ENCODE data around the gene TMEM127. TPM values are rescaled to one million over a fixed set of nuclear protein-coding genes. Genes with fewer than 3 reads are reported as not detected.

The TMEM127 gene
- total and polyA plus RNA-seq, 2 donors (not counting 1 experiment from before 2014, with no cell fraction given) = 21.5 to 48.0 TPM

- Histone ChIP-seq H3K27me3 (replicated peaks in 1 of 4; ENCODE audit: control extremely low read depth in 1 of 4, control insufficient read depth in 3 of 4, insufficient read depth in 4 of 4, low read length in 3 of 4) (no peaks in the 10 kb centered on the region), H2AFZ (ENCODE audit: insufficient read depth, low read depth, low read length, poor library complexity, severe bottlenecking) (no peak overlapping the region), H3K36me3 (replicated peaks in 1 of 2; ENCODE audit: control extremely low read depth in 1 of 2, control insufficient read depth in 1 of 2, extremely low read depth in 1 of 2, insufficient read depth in 2 of 2, low read length in 1 of 2) (peaks cover 8 to 73% of the 10 kb centered on the region in 2 experiments), H3K9ac (ENCODE audit: low read length) (no peak overlapping the region), H3K79me2 (ENCODE audit: control insufficient read depth, insufficient read depth, low read length) (no peaks in the 10 kb centered on the region), H3K4me3 (ENCODE audit: control extremely low read depth in 1 of 5, extremely low read depth in 1 of 5, insufficient read depth in 1 of 5, low read depth in 2 of 5, low read length in 4 of 5) (no peak overlapping the region), H3K4me1 (ENCODE audit: control insufficient read depth in 2 of 2, insufficient read depth in 2 of 2, low read length in 2 of 2) (no peaks in the 10 kb centered on the region), H3K9me3 (ENCODE audit: control extremely low read depth in 1 of 3, control insufficient read depth in 2 of 3, insufficient read depth in 1 of 3, low read length in 2 of 3) (no peaks in the 10 kb centered on the region), H3K27ac (ENCODE audit: low read length in 2 of 2) (no peak overlapping the region), H4K20me1 (ENCODE audit: control insufficient read depth, insufficient read depth, low read length, poor library complexity, severe bottlenecking) (no peaks in the 10 kb centered on the region), H3K4me2 (replicated peaks; ENCODE audit: low read depth, low read length, poor library complexity, severe bottlenecking) (no peak overlapping the region)
- POLR2A ChIA-PET = interaction anchor here (0.6 to 0.7 kb wide), 2 partner anchors 34 to 49 kb away, joined by 3 to 4 read pairs; no protein-coding TSS in a partner anchor
- no peaks in the 10 kb centered on the region for H3K9me3 Mint-ChIP-seq (ENCODE audit: insufficient read depth)
- ATAC-seq (ENCODE audit: low read depth) (no peak), DNase-seq (no peak)
- no peaks in the 10 kb centered on the region for H3K27me3 Mint-ChIP-seq
- H3K4me3 Mint-ChIP-seq = no peak overlapping the region
- H3K27ac Mint-ChIP-seq = no peak overlapping the region
- CTCF ChIA-PET = interaction anchor here (1.1 to 1.7 kb wide), 4 partner anchors 40 to 280 kb away, joined by 3 to 5 read pairs (median 4); no protein-coding TSS in a partner anchor
- intact Hi-C loops (cut with micrococcal nuclease) = no loop called here
- no peaks in the 10 kb centered on the region for H3K4me1 Mint-ChIP-seq
- no CpG with 5 or more reads among the region's 3 CpGs for WGBS (ENCODE audit: insufficient coverage)
- TF ChIP-seq EZH2 (IDR thresholded peaks at IDR 0.05; ENCODE audit: borderline replicate concordance, insufficient read depth, low read depth, low read length, poor library complexity, severe bottlenecking) = no peak
- TF ChIP-seq CTCF (IDR thresholded peaks at IDR 0.05) = no peak
These were observed 8.0 kb upstream of the TMEM127 start for GRCh38 chr2:96273763-96274162.

DNA sequence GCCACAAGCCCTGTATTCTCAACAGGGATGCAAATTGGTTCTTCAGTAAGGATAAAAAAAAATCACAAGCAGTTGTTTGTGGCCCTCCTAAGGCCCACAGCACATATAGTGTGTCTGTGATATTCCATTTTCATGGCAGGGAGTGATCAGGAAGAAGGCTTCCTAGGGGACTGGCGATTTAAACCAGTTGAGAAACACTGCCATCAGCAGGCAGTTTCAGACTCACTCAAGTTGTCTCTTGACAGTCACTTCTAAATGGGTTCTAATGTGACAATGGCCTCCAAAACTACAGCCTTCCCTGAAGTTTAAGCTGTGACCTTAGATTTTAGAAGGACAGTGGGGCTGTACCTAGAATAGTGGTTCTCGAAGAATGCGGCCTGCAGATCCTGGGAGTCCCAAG is 6.2 kb upstream of the TMEM127 start:
- ChIA-PET POLR2A (no interaction called here), CTCF (no interaction called here)

More for the DNA sequence above, 6.2 kb upstream of the TMEM127 start:
- H3K9me3 Mint-ChIP-seq (ENCODE audit: insufficient read depth) = no peaks in the 10 kb centered on the region
- no peak overlapping the region for H3K27ac Mint-ChIP-seq
- intact Hi-C loops (cut with micrococcal nuclease) = no loop called here
- H3K9me3 ChIP-seq (ENCODE audit: control extremely low read depth in 1 of 3, control insufficient read depth in 2 of 3, insufficient read depth in 1 of 3, low read length in 2 of 3) = no peaks in the 10 kb centered on the region
- TF ChIP-seq CTCF (IDR thresholded peaks at IDR 0.05) = no peak
- no peak for TF ChIP-seq EZH2 (IDR thresholded peaks at IDR 0.05; ENCODE audit: borderline replicate concordance, insufficient read depth, low read depth, low read length, poor library complexity, severe bottlenecking)
- no peaks in the 10 kb centered on the region for H4K20me1 ChIP-seq (ENCODE audit: control insufficient read depth, insufficient read depth, low read length, poor library complexity, severe bottlenecking)
- H3K9ac ChIP-seq (ENCODE audit: low read length) = no peak overlapping the region
- H3K4me3 ChIP-seq (ENCODE audit: control extremely low read depth in 1 of 5, extremely low read depth in 1 of 5, insufficient read depth in 1 of 5, low read depth in 2 of 5, low read length in 4 of 5) = no peak overlapping the region
- peaks cover 5% of the 10 kb centered on the region for H3K4me1 Mint-ChIP-seq
- peaks cover 3 to 7% of the 10 kb centered on the region in 2 donors for H3K4me1 ChIP-seq (ENCODE audit: control insufficient read depth in 2 of 2, insufficient read depth in 2 of 2, low read length in 2 of 2)
- no peak overlapping the region for H2AFZ ChIP-seq (ENCODE audit: insufficient read depth, low read depth, low read length, poor library complexity, severe bottlenecking)
- H3K79me2 ChIP-seq (ENCODE audit: control insufficient read depth, insufficient read depth, low read length) = peaks cover 8% of the 10 kb centered on the region
- peaks cover 13 to 69% of the 10 kb centered on the region in 2 experiments for H3K36me3 ChIP-seq (replicated peaks in 1 of 2; ENCODE audit: control extremely low read depth in 1 of 2, control insufficient read depth in 1 of 2, extremely low read depth in 1 of 2, insufficient read depth in 2 of 2, low read length in 1 of 2)
- H3K27me3 Mint-ChIP-seq = no peaks in the 10 kb centered on the region
- no peak for ATAC-seq (ENCODE audit: low read depth)
- no peak overlapping the region for H3K4me3 Mint-ChIP-seq
- no peak overlapping the region for H3K4me2 ChIP-seq (replicated peaks; ENCODE audit: low read depth, low read length, poor library complexity, severe bottlenecking)
- 100% methylated on average over 2 of the region's 3 CpGs for WGBS (ENCODE audit: insufficient coverage)
- no peaks in the 10 kb centered on the region for H3K27me3 ChIP-seq (replicated peaks in 1 of 4; ENCODE audit: control extremely low read depth in 1 of 4, control insufficient read depth in 3 of 4, insufficient read depth in 4 of 4, low read length in 3 of 4)
- no peak overlapping the region for H3K27ac ChIP-seq (ENCODE audit: low read length in 2 of 2)
- DNase-seq = no peak
